HG03108 (cell line): ENCODE data around the gene MRE11.
"Not testable (repeated sequence)": the region's sequence is repeated elsewhere in the genome, so short reads cannot be mapped to it uniquely, and the experiment has no call there.

Source experiments
- ATAC-seq: cut with Tn5 transposase; IDR thresholded peaks from one replicate; pipeline ENCODE4 v1.9.1; 2021; ENCODE audit warnings: moderate library complexity; ENCODE audit not compliant: unreplicated experiment

The MRE11 gene

DNA sequence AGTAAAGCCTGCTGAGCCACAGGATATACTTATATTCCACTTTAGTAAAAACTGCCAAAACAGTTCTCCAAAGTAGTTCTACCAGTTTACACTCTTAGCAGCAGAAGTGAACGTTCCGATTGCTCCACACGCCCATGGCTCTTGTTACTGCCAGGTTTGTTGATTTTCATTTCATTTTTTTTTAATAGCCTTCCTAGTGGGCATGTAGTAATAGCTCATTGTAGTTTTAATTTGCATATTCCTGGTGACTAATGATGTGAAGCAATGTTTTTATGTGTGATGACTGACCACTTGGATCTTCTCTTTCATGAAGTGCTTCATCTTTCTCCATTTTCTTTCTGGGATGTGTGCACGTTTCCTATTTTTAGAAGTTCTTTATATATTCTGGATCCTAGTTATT is 13.8 kb upstream of the MRE11 start:
- no peak for ATAC-seq

GRCh38 chr11:94506513-94506912 is 12.9 kb upstream of the MRE11 start:
- not testable (repeated sequence) for ATAC-seq

DNA sequence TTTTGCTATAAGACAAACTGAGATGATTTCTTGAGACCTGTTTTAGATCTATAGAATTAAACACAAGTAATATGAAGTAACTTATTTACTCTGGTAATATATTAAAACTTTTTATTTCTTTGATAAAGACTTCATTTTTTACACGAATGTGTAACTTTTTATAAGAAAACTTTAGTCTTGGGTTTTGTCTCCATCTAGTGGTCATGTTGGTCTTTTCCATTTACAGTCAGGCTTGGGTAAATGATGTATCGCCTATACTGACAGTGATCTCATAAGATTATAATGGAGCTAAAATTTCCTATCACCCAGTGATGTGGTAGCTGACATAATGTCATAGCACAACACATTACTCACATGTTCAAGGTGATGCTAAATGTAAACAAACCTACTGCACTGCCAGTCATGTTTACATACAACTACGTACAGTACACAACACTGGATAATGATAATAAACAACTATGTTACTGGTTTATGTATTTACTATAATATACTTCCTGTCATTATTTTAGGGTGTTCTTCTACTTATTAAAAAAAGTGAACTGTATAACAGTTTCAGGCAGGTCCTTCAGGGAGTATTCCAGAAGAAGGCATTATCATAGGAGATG is 11.1 kb upstream of the MRE11 start:
- no peak for ATAC-seq

DNA sequence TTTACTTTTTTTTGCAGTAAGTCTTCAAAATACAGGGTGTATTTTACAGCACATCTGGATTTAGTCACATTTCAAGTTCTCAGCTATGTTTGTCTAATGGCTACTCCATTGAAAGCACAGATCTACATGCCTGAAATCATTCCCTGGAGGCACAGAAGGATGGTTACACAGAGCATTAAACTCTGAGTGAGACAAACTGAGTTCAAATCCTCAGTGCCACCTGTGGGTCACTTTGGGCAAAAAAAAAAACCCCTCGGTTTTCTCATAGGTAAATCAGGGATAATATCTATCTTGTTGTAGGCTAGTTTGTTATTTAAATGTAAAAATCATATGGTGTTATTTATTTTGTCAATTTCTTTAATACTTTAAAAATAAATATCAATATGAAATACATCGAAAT is 7.9 kb upstream of the MRE11 start:
- no peak for ATAC-seq

DNA sequence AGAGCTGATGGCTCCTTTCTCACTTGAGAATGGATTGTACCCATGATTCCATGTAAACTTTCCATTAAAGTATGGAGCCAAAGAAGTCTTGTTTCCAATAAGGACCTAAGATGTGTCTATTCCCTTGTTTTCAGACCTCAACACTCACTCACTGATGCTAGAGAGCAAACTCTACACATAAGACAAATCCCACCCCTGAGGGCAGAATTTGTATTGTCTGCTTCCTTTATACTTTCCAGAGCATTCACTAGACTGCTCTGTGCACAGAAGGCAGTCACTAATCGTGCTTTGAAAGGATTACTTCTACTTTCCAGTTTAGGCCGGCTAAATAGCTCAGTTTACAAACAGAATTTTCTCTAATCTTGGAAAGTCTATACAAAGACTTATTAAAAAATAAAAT is 6.5 kb upstream of the MRE11 start:
- no peak for ATAC-seq

GRCh38 chr11:94494126-94494680 is 559 bp upstream of the MRE11 start:
- ATAC-seq, result peak; percentile 45

GRCh38 chr11:94486068-94486467 is 7.6 kb downstream of the MRE11 start:
- no peak for ATAC-seq

DNA sequence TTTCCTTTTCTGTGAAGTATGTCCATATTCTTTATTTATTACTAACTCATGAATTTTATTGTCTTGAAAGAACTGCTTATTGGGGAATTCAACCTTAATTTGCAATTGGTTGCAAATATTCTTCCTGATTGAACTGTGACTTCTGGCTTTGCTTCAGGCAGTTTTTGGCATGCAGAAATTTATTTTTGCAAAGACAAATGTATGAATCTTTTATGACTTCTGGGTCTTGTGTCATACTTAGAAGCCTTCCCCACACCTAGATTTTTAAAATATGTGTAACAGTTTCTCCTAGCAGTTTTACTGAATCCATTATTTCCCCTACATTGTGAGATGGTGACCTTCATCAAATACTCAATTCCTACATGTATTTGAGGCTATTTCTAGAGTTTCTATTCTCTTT is 12.3 kb downstream of the MRE11 start:
- ATAC-seq, result no peak

DNA sequence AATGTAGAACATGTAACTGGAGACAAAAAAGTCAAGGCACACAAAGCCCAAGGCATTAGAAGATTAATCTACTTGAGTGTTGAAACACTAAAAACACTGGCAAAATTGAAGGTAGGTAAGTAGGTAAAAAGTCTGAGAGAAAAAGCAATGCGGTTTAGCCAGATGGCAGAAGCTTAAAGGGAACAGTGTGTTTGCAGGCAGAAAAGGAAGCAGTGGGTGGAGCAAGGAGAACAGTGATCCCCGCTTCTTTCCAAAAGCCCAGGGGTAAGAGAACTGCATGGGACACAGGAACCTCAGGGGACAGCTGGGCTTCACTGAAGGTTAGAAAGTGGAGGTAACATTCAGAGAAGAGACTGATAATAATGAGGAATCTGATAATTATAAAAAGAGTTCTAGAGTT is 16.0 kb downstream of the MRE11 start:
- ATAC-seq, result no peak

DNA sequence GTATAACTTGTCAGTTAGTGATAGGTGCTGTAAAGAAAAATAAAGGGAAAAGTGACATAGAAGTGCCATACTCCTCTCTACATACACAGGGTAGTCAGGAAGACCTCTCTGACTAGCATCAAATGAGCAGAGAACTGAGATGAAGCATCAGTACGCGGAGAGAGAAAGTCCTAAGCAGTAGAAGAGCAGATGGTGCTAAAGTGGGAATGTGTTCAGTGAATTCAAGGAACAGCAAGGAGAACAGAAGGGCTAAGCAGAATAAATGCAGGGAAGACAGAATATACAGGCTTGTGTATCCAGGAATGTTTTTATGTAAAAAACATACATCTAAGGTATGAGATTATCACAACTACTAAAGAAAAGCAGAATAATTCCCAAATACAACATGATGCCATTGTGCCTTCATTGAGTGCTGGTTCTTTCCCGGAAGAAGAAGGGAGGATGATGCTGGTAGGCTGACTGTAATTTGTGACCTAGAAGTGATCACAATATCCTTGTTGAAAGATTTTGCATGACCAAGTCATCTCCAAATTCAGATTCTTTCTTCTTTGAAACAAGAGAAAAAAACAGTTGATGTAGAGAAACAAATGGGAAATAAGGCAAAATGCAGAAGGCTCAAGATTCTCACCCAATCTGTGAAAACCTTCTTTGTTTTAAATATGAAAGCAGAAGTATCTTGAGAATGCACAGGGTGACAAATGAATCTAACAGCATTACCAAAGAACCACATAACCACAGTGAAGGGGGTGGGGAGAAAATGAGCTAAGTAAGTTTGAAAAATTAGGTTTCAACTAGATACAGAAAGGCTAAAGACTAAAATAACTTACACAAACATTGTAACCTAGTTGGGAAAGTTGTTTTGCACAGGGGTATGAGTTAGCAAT is 20.5 kb downstream of the MRE11 start:
- peak; percentile 81 for ATAC-seq

DNA sequence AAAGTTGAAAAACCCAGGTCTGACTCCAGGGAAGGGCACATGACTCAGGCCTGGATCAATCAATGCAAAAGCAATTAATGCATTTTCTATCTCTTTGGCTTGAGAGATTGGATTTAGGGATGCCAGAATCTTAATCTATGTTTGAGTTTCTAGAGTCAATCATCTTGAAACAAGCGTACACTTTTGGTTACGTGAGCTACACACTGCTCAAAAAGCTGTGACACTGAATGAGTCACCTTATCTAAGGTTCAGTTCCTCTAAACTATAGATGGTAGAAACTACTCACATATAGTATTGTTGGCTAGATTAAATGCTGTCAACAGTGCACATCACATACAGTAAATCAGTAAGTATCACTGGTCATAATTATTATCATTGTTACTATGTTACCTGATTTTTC is 24.2 kb downstream of the MRE11 start:
- peak; percentile 79 for ATAC-seq

GRCh38 chr11:94459576-94459975 is 34.1 kb downstream of the MRE11 start:
- no peak for ATAC-seq

DNA sequence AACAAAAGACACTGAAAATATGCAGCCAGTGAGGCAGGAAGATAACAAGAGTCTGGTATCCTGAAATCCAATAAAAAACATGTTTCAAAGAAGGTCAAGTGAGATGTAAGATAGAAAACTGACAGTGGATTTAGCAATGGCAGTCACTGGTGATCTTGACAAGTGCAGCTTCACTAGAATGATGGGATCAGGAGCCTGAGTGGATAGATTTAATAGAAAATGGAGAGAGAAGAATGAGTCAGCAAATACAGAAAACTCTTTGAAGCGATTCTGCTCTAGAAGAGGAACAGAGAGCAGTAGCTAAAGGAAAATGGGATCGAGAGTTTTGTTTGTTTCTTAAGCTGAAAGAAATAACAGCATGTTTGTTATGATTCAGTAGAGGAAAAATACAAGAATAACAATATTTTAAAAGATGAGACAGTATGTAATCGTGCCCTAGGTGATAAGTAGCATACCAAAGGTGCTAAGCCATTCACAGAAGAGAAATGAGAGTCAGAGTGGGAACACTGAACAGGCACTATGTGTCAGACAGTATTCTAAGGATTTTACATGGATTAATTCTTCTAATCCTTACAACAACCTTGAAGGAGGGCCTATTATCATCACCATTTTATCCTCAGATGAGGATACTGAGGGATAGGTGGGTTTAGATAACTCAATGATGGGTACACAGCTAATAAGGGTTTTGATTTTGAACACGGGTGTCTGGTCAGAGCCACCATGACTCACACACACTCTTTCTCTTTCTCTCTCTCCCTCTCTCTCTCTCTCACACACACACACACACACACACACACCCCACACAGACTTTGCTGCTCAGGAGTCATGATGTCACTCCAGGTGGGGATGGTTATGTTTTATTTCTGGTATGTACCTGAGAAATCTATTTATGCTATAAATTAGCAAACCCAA is 36.3 kb downstream of the MRE11 start:
- ATAC-seq, result no peak

- no peak for ATAC-seq
These were observed 37.8 kb downstream of the MRE11 start for GRCh38 chr11:94455861-94456260.

GRCh38 chr11:94454301-94454700 is 39.3 kb downstream of the MRE11 start:
- ATAC-seq, result no peak

- no peak for ATAC-seq
These were observed 40.7 kb downstream of the MRE11 start for GRCh38 chr11:94452988-94453387.

- no peak for ATAC-seq
These were observed 43.6 kb downstream of the MRE11 start for GRCh38 chr11:94450048-94450447.

DNA sequence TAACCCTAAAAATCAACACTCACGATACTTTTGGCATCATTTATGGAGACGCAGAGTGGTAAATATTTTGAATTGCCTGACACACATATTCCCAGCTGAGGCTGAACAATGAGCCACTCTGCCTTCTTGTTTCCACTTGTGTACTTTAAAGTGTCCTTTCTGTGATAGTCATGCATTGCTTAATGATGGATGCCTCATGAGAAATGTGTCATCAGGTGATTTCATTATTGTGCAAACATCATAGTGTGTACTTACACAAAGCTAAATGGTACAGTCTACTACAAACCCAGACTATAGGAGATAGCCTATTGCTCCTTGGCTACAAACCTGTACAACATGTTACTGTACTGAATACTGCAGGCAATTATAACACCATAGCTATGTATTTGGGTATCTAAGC is 44.2 kb downstream of the MRE11 start:
- no peak for ATAC-seq

DNA sequence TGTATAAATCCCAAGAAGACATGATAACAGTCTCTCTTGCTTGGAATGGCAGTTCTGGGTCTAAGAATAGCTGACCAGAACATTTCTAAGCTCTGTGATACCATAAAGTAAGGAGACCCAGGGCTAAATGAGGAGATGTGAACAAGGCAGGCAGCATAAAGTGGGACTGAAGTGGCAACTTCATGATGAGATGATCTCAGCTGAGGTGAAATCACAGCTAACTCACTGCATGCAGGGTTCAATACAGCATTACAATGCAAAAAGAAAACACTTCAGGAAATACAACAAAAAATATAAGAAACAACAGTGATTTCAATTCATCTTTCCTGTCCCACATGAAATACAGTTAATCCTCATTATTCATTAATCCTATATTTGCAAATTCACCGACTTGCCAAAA is 44.6 kb downstream of the MRE11 start:
- ATAC-seq, result no peak

DNA sequence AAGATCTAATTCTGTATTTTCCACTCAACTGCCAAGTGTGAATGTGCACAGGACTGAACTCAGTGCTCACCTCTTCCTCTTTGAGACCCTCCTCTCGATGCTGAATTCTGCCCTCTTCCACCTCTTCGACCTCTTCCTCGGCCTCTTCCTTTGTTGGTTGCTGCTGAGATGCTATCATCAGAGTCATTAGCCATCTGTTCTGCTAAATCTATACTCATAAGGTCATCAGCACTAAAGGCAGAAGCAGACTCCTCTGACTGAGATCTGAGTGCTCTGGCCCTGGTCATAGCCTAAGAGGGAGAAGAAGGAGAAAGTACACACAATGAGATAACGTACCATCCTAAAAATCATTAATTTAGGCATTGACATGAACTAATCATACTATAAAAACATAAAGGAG is 46.5 kb downstream of the MRE11 start:
- no peak for ATAC-seq

- ATAC-seq, result no peak
These were observed 48.0 kb downstream of the MRE11 start for GRCh38 chr11:94445641-94446040.
